NCI-H345 (cell line): ENCODE data around the gene APBB2.
A peak's percentile ranks its signal among the peaks of the same experiment; 100 is the strongest.
"Not testable (repeated sequence)": the region's sequence is repeated elsewhere in the genome, so short reads cannot be mapped to it uniquely, and the experiment has no call there.

Experiments used
- DNase-seq: peaks from one replicate; lab custom pipeline; 2025; lab: John Stamatoyannopoulos, UW

APBB2 gene

GRCh38 chr4:41156574-41156973 is 57.8 kb downstream of the APBB2 start:
- DNase-seq, result no peak

DNA sequence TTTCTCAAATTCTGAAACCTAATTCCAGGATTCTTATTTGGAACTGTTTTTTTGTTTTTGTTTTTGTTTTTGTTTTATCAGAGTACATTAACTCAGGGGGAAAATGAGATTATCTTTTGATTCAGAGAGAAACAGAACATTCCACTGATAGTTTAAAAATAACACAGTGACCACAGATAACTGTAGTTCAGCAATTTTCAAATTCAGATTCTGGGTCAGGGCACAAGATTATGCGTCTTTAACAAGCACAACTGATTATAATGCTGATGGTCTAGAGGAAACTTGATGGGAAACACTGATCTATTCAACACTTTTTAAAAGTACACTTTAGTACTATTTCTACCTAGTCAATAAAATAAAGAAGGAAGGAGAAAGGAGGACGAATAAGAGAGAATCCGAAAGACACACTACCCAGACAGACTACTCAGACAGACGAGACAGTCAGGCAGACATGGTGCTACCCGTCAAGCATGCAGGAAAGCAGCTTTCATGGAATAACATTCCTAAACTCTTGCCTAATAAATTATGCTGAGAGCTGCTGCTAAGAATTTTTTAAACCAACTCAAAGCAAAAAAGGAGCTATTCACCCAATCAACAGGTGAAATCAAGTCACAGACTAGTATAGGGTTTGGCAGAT is 59.0 kb downstream of the APBB2 start:
- no peak for DNase-seq

GRCh38 chr4:41154814-41155177 is 59.5 kb downstream of the APBB2 start:
- DNase-seq, result no peak

GRCh38 chr4:41154010-41154813 is 60.1 kb downstream of the APBB2 start:
- DNase-seq, result no peak

DNA sequence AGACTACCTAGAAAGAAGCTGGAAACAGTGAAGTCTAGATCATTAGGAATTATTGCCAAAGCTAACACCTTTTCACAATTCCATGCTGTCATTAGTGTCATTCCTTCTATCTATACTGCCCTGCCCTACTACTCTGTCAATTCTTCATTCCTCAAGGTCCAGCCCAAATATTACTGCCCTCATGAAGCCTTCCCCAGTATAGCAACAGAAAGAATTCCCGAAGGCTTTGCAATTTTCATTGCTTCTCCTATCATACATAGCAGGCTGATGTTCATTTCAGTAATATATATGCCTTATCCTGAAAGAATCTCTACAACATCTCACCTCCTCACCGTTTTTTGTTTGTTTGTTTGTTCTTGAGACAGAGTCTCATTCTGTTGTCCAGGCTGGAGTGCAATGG is 63.9 kb downstream of the APBB2 start:
- no peak for DNase-seq

DNA sequence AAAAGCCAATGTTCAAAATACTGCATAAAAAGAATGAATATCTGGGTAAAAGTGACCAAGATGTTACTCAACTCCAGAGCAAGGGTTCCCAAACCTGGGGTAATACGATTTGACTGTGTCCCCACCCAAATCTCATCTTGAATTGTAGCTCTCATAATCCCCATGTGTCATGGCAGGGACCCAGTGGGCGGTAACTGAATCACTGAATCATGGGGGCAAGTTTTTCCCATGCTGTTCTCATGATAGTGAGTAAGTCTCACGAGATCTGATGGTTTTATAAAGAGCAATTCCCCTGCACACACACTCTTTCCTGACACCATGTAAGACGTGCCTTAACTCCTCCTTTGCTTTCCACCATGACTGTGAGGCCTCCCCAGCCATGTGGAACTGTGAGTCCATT is 64.8 kb downstream of the APBB2 start:
- DNase-seq, result not testable (repeated sequence)

DNA sequence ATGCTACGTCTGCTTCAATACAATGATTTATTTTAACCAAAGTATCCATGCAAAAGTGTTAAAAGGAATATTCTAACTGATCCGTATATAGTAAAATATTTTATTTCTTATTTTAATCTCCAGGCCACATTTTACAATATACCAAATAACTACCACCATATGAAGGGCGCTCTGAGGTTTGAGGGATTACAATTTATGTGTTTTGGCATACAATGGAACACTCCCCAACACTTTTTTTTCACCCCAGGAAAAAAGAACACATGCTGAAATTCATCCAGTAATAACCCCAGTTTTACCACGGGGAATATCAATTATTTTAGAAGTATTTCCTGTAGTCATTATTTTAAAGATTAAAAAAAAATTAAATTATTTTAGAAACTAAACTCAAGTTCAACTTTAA is 65.4 kb downstream of the APBB2 start:
- DNase-seq, result no peak

- DNase-seq, result no peak
These were observed 66.0 kb downstream of the APBB2 start for GRCh38 chr4:41148292-41148691.

DNA sequence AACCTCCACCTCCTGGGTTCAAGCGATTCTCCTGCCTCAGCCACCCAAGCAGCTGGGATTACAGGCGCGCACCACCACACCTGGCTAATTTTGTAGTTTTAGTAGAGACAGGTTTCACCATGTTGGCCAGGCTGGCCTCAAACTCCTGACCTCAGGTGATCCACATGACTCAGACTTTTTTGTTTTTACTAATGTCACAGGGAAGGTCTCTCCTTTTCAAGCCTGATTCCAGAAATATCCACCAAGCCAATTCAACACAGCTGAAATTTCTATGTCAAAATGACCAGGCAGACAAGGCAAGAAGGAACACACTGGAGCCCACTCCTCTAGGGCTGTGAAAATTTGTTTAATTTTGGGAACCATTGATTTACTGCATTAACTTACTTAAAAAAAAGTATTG is 66.8 kb downstream of the APBB2 start:
- not testable (repeated sequence) for DNase-seq

- peak; percentile 22 for DNase-seq
These were observed 67.4 kb downstream of the APBB2 start for GRCh38 chr4:41146716-41147506.

GRCh38 chr4:41146196-41146595 is 68.1 kb downstream of the APBB2 start:
- DNase-seq, result no peak

GRCh38 chr4:41145571-41146078 is 68.7 kb downstream of the APBB2 start:
- DNase-seq, result peak; percentile 31

GRCh38 chr4:41144812-41145211 is 69.5 kb downstream of the APBB2 start:
- DNase-seq, result no peak

DNA sequence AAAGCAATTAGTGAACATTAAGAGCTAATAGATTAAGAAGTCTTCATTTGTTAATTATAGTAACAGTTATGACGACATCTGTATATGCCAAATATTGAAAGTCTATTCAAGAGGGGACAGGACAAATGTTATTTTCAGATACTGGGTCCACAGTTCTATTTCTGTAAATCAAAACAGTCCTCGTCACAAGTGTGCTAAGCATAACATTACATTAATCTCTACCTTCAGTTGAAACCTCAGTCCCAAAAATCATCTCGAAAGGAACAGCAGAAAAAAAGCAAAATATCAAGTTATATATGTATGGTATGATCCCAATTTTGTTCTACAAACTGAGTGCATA is 70.3 kb downstream of the APBB2 start:
- no peak for DNase-seq

DNA sequence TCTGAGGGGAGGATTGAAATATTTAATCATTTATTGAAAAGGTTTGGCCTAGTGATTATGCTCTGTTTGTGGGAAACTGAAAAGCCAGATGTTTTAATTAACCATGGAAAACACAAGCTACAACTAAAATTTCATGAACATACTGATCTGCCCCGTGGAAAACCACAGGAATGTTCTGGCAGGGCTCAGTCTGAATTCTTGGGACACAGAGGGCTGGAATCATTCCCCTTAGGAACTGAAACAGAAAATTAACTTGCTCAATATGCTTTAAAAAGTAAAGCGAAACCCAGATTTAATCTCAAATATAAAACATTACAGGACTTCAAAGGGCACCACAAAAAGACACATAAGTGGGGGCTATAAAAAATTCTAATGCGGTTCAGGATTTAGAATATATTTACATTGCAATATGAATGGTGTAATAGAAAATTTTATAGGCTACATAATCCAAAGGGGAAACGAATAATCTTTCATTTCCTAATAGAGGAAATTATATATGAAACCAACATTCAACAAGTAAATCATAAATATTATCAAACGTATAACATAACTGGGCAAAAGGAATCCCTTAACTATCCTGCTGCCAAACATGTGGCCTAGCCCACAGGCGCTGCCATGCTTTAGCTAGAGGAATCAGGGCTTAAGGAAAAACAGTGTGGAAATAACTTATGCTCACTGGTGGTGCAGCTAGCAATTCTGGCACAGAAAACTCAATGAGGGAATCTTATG is 70.9 kb downstream of the APBB2 start:
- DNase-seq, result no peak

DNA sequence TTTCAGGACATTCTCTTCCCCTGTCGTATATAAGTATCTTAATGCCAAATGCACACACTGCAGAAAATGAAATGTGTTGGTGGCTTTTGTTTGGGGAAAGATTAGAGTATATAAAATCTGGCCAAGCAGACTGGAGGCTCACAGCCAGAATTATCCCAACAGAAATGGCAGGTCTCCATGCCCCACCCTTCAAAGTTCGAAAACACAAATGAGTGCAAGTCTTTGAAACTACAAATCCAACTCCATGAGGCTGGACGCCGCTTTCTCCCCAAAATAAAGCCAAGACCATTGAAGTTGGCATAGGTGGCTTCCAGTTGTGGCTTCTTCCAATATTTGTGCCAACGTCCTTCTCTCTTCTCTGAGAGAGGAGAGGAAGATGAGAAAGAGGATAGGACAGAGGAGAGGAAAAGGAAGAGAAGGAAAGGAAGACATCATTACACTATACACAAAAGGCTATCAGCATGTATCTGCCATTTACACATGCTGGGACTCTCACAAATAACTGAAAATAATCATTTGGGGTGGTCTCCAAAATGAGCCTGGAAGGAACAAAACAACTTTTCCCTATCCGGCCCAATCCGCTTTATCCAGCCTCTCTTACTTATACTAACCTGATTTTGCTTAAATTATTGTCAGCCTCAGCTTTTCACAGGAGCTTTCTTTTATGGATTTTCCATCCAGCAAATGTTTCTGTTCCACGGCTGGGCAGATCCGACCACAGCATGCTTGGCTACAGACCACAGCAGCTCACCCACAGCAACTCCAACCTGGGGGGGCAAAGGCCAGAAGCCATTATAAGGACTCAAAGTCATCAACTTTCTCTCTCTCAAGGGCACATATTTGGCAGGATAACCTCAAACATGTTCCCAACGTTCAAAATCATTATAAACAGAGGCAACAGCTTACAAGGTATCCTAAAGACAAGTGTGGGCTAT is 71.7 kb downstream of the APBB2 start:
- DNase-seq, result no peak

GRCh38 chr4:41141900-41142299 is 72.4 kb downstream of the APBB2 start:
- DNase-seq, result no peak

DNA sequence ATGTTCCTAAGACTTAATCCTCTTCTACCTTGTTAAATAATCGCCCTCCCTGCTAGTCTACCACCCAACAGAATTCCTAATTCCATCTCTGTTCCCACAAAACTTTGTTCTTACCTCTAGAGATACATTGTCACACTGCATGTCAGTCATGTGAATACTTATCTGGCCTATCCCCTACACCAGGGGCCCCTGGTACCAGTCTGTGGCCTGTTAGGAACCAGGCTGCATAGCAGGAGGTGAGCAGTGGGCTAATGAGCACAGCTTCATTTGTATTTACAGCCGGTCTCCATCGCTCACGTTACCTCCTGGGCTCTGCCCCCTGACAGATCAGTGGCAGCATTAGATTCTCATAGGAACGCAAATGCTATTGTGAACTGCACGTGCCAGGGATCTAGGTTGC is 73.9 kb downstream of the APBB2 start:
- DNase-seq, result no peak

DNA sequence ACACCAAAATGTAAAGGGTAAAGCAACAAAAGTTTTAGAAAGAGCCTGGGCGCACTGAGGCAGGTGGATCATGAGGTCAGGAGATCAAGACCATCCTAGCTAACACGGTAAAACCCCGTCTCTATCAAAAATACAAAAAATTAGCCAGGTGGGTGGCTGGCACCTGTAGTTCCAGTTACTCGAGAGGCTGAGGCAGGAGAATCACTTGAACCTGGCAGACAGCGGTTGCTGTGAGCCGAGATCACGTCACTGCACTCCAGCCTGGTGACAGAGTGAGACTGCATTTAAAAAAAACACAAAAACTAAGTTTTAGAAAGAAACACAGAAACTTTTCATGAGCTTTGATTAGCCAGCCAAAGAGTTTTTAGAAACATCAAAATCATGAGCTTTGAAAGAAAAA is 76.5 kb downstream of the APBB2 start:
- DNase-seq, result no peak

DNA sequence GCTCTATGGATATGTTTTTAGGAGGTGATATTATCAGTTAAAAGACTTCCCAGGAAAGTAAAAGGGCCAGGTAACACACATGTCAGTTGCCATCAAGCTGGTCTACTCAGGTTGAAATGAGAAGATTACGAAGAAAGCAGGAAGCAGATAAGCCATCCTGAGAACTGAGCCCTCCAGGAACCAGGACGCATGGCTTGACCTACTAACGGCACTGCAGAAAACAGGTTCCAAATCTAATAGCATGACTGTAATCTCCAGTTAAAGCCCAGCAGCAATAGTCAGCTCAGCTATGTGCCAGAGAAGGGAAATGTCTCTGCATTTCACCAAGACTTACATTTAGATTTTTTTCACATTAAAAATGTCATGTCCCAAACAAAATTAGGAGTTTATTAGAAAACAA is 77.9 kb downstream of the APBB2 start:
- no peak for DNase-seq

DNA sequence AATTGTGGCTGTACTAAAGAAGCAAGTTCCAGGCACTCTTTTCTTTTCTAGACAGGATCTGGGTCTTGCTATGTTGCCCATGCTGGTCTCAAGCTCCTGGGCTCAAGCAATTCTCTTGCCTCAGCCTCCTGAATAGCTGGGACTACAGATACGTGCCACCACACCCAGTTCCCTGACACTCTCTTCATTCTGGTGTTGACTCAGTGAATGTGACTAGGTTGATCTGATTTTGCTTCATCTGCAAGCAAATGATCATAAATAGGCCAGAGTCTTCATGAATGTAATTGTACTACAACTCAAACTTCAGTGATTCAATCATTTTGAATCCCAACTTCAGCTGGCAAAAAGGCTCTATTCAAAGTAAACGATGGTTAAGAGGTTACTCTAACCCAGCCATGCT is 78.5 kb downstream of the APBB2 start:
- DNase-seq, result no peak
